ENCODE results near the gene NEK8. TPM values are rescaled to one million over a fixed set of nuclear protein-coding genes. Genes with fewer than 3 reads are reported as not detected.

NEK8 gene
- total and polyA plus RNA-seq, 2 of the 8 experiments (the other 6 are each of a cell fraction or from before 2014, with no cell fraction given): 14.9 to 23.3 TPM

- H4K91ac ChIP-seq (replicated peaks; ENCODE audit: insufficient read length, low read length): no peak overlapping the region
- DNase-seq (ENCODE audit: low read depth in 1 of 2, low spot score in 2 of 2) (no peak), FAIRE-seq (no peak)
- no peak overlapping the region for H3K14ac ChIP-seq (ENCODE audit: insufficient read length)
- H2AFZ ChIP-seq (ENCODE audit: low read length): no peak overlapping the region
- no peak overlapping the region for H2AK5ac ChIP-seq (ENCODE audit: low read depth, low read length)
- POLR2A ChIA-PET (ENCODE audit: partially characterized antibody): interaction anchor here (0.6 to 3.3 kb wide), 13 partner anchors 9 to 305 kb away, joined by 3 to 13 read pairs (median 3); no protein-coding TSS in a partner anchor
- no peak overlapping the region for H3K4me2 ChIP-seq (ENCODE audit: insufficient read depth in 1 of 2, low read depth in 2 of 2, low read length in 2 of 2)
- no peak overlapping the region for H2BK20ac ChIP-seq (ENCODE audit: low read length)
- CTCF ChIA-PET (ENCODE audit: partially characterized antibody): interaction anchor here (0.6 to 4.6 kb wide), 14 partner anchors 10 to 139 kb away, joined by 3 to 76 read pairs (median 3); no protein-coding TSS in a partner anchor
- H2BK5ac ChIP-seq (ENCODE audit: low read depth, low read length): no peak overlapping the region
- H3K36me3 ChIP-seq (ENCODE audit: control insufficient read depth in 2 of 4, insufficient read depth in 4 of 4, low read length in 3 of 4): no peaks in the 10 kb centered on the region
- H4K5ac ChIP-seq (ENCODE audit: insufficient read length, low read depth, low read length): no peak overlapping the region
- TF ChIP-seq RFX5 (IDR thresholded peaks at IDR 0.05; ENCODE audit: borderline replicate concordance, low read depth, low read length): no peak
- TF ChIP-seq SAP30 (IDR thresholded peaks at IDR 0.05; ENCODE audit: insufficient read depth, insufficient replicate concordance, low read length): no peak
- no peak for TF ChIP-seq EZH2 (IDR thresholded peaks at IDR 0.05; ENCODE audit: low read depth, low read length, severe bottlenecking)
- no peak for TF ChIP-seq POLR2AphosphoS5 (IDR thresholded peaks at IDR 0.05; ENCODE audit: low read depth, low read length)
- no peak for TF ChIP-seq BACH1 (IDR thresholded peaks at IDR 0.05; ENCODE audit: low read length)
- peak overlapping the region; percentile 21; the same call in 1 of the 2 replicates for H4K8ac ChIP-seq (ENCODE audit: extremely low read depth, insufficient read depth, low read length)
- H3K9me3 ChIP-seq (ENCODE audit: insufficient read depth in 2 of 2, low read depth in 1 of 2, low read length in 1 of 2): no peaks in the 10 kb centered on the region
- no peak overlapping the region for H3K4ac ChIP-seq (replicated peaks; ENCODE audit: insufficient read length, low read depth, low read length)
- no peak overlapping the region for H2BK12ac ChIP-seq (ENCODE audit: low read depth, low read length)
- H3K23ac ChIP-seq (ENCODE audit: insufficient read length): no peak overlapping the region
- peak overlapping the region in 1 of 4 experiments; percentile 69; a peak in 1 of 7 replicates for H3K9ac ChIP-seq (replicated peaks in 1 of 4; ENCODE audit: extremely low read depth in 1 of 4, low read depth in 3 of 4, low read length in 3 of 4)
- no peak overlapping the region for H2BK15ac ChIP-seq (ENCODE audit: low read length)
- H3K56ac ChIP-seq (replicated peaks; ENCODE audit: insufficient read length, low read depth, low read length): no peak overlapping the region
- peaks cover 4% of the 10 kb centered on the region; the same call in 1 of the 2 replicates for H3K23me2 ChIP-seq (ENCODE audit: low read depth, low read length)
- 92% methylated on average over 3 of the region's 3 CpGs; no CpG with 5 or more reads in 1 of the 2 experiments for WGBS, 2 experiments (ENCODE audit: extremely low coverage in 1 of 2, insufficient coverage in 1 of 2, insufficient read length in 1 of 2, insufficient replicate concordance in 2 of 2, low coverage in 1 of 2, low lambda C conversion rate in 2 of 2, missing lambda C conversion rate in 1 of 2)
- H3K79me2 ChIP-seq (ENCODE audit: control insufficient read depth in 1 of 2, insufficient read depth in 2 of 2, low read length in 2 of 2): peaks cover 0 to 68% of the 10 kb centered on the region in 2 experiments; a peak in 2 of 4 replicates
- H3K79me1 ChIP-seq (ENCODE audit: low read depth, low read length): peaks cover 2% of the 10 kb centered on the region; the same call in 1 of the 2 replicates
- H2BK120ac ChIP-seq (replicated peaks; ENCODE audit: low read depth, low read length): no peak overlapping the region
- H3K18ac ChIP-seq (ENCODE audit: extremely low read depth, low read length): no peak overlapping the region
- H3K27me3 ChIP-seq (replicated peaks in 1 of 4; ENCODE audit: control insufficient read depth in 3 of 4, extremely low read depth in 1 of 4, insufficient read depth in 3 of 4, low read length in 3 of 4): no peaks in the 10 kb centered on the region
- peaks cover 0 to 3% (median 0%) of the 10 kb centered on the region in 4 experiments; a peak in 1 of 7 replicates for H3K4me1 ChIP-seq (replicated peaks in 1 of 4; ENCODE audit: control insufficient read depth in 3 of 4, insufficient read depth in 4 of 4, low read length in 3 of 4)
- H4K20me1 ChIP-seq (replicated peaks in 1 of 2; ENCODE audit: control insufficient read depth in 1 of 2, insufficient read depth in 2 of 2, low read length in 2 of 2): peaks cover 0 to 3% of the 10 kb centered on the region in 2 experiments
- no peak overlapping the region for H3K4me3 ChIP-seq (ENCODE audit: extremely low read depth in 1 of 4, insufficient read depth in 2 of 4, low read depth in 3 of 4, low read length in 4 of 4)
- H3K27ac ChIP-seq (ENCODE audit: low read depth, low read length): no peak overlapping the region
Observed at GRCh38 chr17:28774206-28774605, 45.6 kb downstream of the NEK8 start.
